Activated CD8-positive, alpha-beta memory T cell treated with anti-CD3 and anti-CD28 coated beads for 48 hours (primary cell): ENCODE data around the gene TLCD1.
"Not testable (repeated sequence)": the region's sequence is repeated elsewhere in the genome, so short reads cannot be mapped to it uniquely, and the experiment has no call there.

Experiments used
- DNase-seq, 3 experiments: peaks; one replicate each; pipeline ENCODE4 v3.0.0-alpha.2; 2020; ENCODE audit warnings: low read depth in 2 of 3, low spot score in 2 of 3

TLCD1 gene

GRCh38 chr17:28747051-28747691, 21.1 kb upstream of the TLCD1 start:
- DNase-seq = no peak

GRCh38 chr17:28746611-28747050, 20.6 kb upstream of the TLCD1 start:
- DNase-seq = no peak

- DNase-seq = no peak
Observed at GRCh38 chr17:28745786-28746411, 19.9 kb upstream of the TLCD1 start.

- no peak for DNase-seq
Observed at GRCh38 chr17:28744972-28745785, 19.1 kb upstream of the TLCD1 start.

- DNase-seq = peak; percentile 47 to 68 (median 60)
Observed at GRCh38 chr17:28744104-28744971, 18.3 kb upstream of the TLCD1 start.

- peak; percentile 68 to 79 (median 76) for DNase-seq
Observed at GRCh38 chr17:28743243-28744103, 17.4 kb upstream of the TLCD1 start, which contains the start of gene TRAF4. TSS of gene TRAF4 (plus strand) at chr17:28744011. CDS start at chr17:28744113, 102 bp downstream.

GRCh38 chr17:28741358-28742349, 15.6 kb upstream of the TLCD1 start:
- DNase-seq = no peak

GRCh38 chr17:28740406-28741357, 14.6 kb upstream of the TLCD1 start:
- no peak for DNase-seq

- no peak for DNase-seq
Observed at GRCh38 chr17:28738680-28739384, 12.8 kb upstream of the TLCD1 start.

GRCh38 chr17:28737770-28738679, 12.0 kb upstream of the TLCD1 start:
- no peak for DNase-seq

- DNase-seq = no peak
Observed at GRCh38 chr17:28737316-28737715, 11.3 kb upstream of the TLCD1 start.

GRCh38 chr17:28735913-28736769, 10.1 kb upstream of the TLCD1 start:
- DNase-seq = not testable (repeated sequence)

GRCh38 chr17:28735242-28735722, 9.2 kb upstream of the TLCD1 start:
- DNase-seq = no peak

- DNase-seq = no peak
Observed at GRCh38 chr17:28734712-28735241, 8.7 kb upstream of the TLCD1 start.

GRCh38 chr17:28733346-28733745, 7.3 kb upstream of the TLCD1 start:
- DNase-seq = no peak
